Hepatocyte (in vitro differentiated cells): Measurements from ENCODE around the gene RFX7. TPM values are rescaled to one million over a fixed set of nuclear protein-coding genes. Genes with fewer than 3 reads are reported as not detected.

Experiments
- DNase-seq: peaks from one replicate; pipeline ENCODE4 v3.0.0-alpha.2; 2016; ENCODE audit warnings: low spot score
- H2AFZ ChIP-seq: fragments of 200-600 bp; sonication (generic); 2 replicates; pipeline ENCODE4 v1.6.0; 2016; ENCODE audit warnings: antibody characterized with exemption, mild to moderate bottlenecking
- H3K27ac ChIP-seq: fragments of 200-600 bp; sonication (generic); 2 replicates; pipeline ENCODE4 v1.5.1; 2016; ENCODE audit warnings: mild to moderate bottlenecking
- H3K27me3 ChIP-seq: fragments of 200-600 bp; sonication (generic); 2 replicates; pipeline ENCODE4 v1.6.1; 2016
- H3K36me3 ChIP-seq: fragments of 200-600 bp; sonication (generic); replicated peaks from 2 replicates; pipeline ENCODE4 v1.5.1; 2016; ENCODE audit warnings: low read depth; ENCODE audit not compliant: insufficient read depth
- H3K4me1 ChIP-seq: fragments of 200-600 bp; sonication (generic); 2 replicates; pipeline ENCODE4 v1.5.1; 2016; ENCODE audit warnings: mild to moderate bottlenecking, moderate library complexity; ENCODE audit not compliant: insufficient read depth
- H3K4me2 ChIP-seq: fragments of 200-600 bp; sonication (generic); 2 replicates; pipeline ENCODE4 v1.6.0; 2016
- H3K4me3 ChIP-seq: fragments of 200-600 bp; sonication (generic); 2 replicates; pipeline ENCODE4 v1.5.1; 2016; ENCODE audit warnings: mild to moderate bottlenecking
- H3K79me2 ChIP-seq: fragments of 200-600 bp; sonication (generic); 2 replicates; pipeline ENCODE4 v1.6.0; 2017; ENCODE audit warnings: mild to moderate bottlenecking
- H3K9me2 ChIP-seq: fragments of 200-600 bp; sonication (generic); replicated peaks from 2 replicates; pipeline ENCODE4 v1.6.0; 2017; ENCODE audit warnings: mild to moderate bottlenecking; ENCODE audit not compliant: insufficient read depth
- H3K9me3 ChIP-seq: fragments of 200-600 bp; sonication (generic); 2 replicates; pipeline ENCODE4 v1.5.1; 2016; ENCODE audit warnings: low read depth, mild to moderate bottlenecking
- H4K20me1 ChIP-seq: fragments of 200-600 bp; sonication (generic); 2 replicates; pipeline ENCODE4 v1.6.0; 2016; ENCODE audit warnings: mild to moderate bottlenecking; ENCODE audit not compliant: insufficient read depth, poor library complexity, severe bottlenecking
- CTCF ChIP-seq: fragments of 200-600 bp; sonication (generic); IDR thresholded peaks from 2 replicates; pipeline ENCODE4 v1.5.1; 2016; ENCODE audit warnings: antibody characterized with exemption, mild to moderate bottlenecking; ENCODE audit not compliant: poor library complexity
- EZH2 ChIP-seq: fragments of 200-600 bp; sonication (generic); IDR thresholded peaks from 2 replicates; pipeline ENCODE4 v1.6.1; 2016; ENCODE audit warnings: antibody characterized with exemption, mild to moderate bottlenecking, borderline replicate concordance
- EZH2phosphoT487 ChIP-seq: fragments of 200-600 bp; sonication (generic); IDR thresholded peaks from one replicate; pipeline ENCODE4 v1.6.1; 2018; ENCODE audit warnings: antibody characterized with exemption, mild to moderate bottlenecking, low read depth, moderate library complexity; ENCODE audit not compliant: unreplicated experiment, severe bottlenecking
- WGBS: methylation state at CpG from one replicate; pipeline ENCODE4 v1.1.6; 2016; ENCODE audit warnings: low lambda C conversion rate; ENCODE audit errors: missing lambda C conversion rate; 5-methylcytosine and 5-hydroxymethylcytosine counted together
- polyA plus RNA-seq: library from polyadenylated mRNA; unstranded; fragments of >200 nt; fragmentation: Nextera tagmentation; extraction: Ambion mirVana; gene quantifications from 2 replicates; pipeline ENCODE4 v1.2.1, GENCODE V29; 2016
- total RNA-seq: library from RNA; depleted of rRNA; stranded (reverse); fragments of >200 nt; gene quantifications from 2 replicates; pipeline ENCODE4 v1.2.3, GENCODE V29; 2014

Gene RFX7
- total and polyA plus RNA-seq, 2 experiments from 2014 or later, result 4.3 to 8.3 TPM

- no peaks in the 10 kb centered on the region for H3K9me2 ChIP-seq
- WGBS, result 83% methylated on average over 2 of the region's 2 CpGs
- H3K36me3 ChIP-seq, result no peaks in the 10 kb centered on the region
- DNase-seq, result peak; percentile 38
- no peaks in the 10 kb centered on the region for H4K20me1 ChIP-seq
- H3K27ac ChIP-seq, result peak overlapping the region; percentile 38
- H3K9me3 ChIP-seq, result no peaks in the 10 kb centered on the region
- H3K4me1 ChIP-seq, result no peaks in the 10 kb centered on the region
- H3K79me2 ChIP-seq, result no peaks in the 10 kb centered on the region
- no peak overlapping the region for H2AFZ ChIP-seq
- H3K27me3 ChIP-seq, result no peaks in the 10 kb centered on the region
- TF ChIP-seq CTCF, result no peak
- no peak for TF ChIP-seq EZH2
- TF ChIP-seq EZH2phosphoT487, result no peak
- H3K4me2 ChIP-seq, result no peak overlapping the region
- H3K4me3 ChIP-seq, result no peak overlapping the region
Measured at GRCh38 chr15:56058986-56059385, 184.7 kb downstream of the RFX7 start.

DNA sequence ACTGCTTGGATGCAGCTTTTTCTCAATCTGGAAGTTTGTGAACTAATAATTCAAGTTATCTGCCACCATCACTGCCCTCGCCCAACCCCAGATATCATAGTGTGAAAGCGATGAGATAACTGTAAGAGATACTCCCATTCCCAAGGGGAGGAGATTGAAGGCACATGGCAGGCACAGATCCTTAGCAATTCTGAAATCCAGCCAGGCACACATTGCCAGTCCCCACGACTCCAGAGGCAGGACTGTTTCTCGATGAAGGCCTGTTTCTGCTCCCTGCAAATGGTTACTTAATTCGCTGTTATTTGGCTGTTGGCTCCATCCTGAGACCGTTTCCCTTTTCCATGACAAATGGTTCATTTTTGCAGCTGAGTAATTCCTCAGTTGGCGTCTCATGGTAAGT is 187.1 kb downstream of the RFX7 start:
- 90% methylated on average over 7 of the region's 7 CpGs for WGBS
- Histone ChIP-seq H3K4me2 (no peak overlapping the region), H3K9me2 (no peaks in the 10 kb centered on the region), H3K4me1 (no peaks in the 10 kb centered on the region), H3K4me3 (no peak overlapping the region), H3K36me3 (no peaks in the 10 kb centered on the region), H4K20me1 (no peaks in the 10 kb centered on the region), H3K27ac (no peak overlapping the region), H3K9me3 (no peaks in the 10 kb centered on the region), H3K79me2 (no peaks in the 10 kb centered on the region), H3K27me3 (no peaks in the 10 kb centered on the region), H2AFZ (no peak overlapping the region)
- TF ChIP-seq EZH2 (no peak), EZH2phosphoT487 (no peak), CTCF (no peak)
- no peak for DNase-seq

GRCh38 chr15:56053046-56053400 is 190.7 kb downstream of the RFX7 start:
- no peaks in the 10 kb centered on the region for H3K79me2 ChIP-seq
- DNase-seq, result no peak
- H3K4me3 ChIP-seq, result no peak overlapping the region
- H3K9me3 ChIP-seq, result no peaks in the 10 kb centered on the region
- H3K36me3 ChIP-seq, result no peaks in the 10 kb centered on the region
- no peaks in the 10 kb centered on the region for H3K27me3 ChIP-seq
- no peak overlapping the region for H3K4me2 ChIP-seq
- TF ChIP-seq EZH2phosphoT487 (no peak), CTCF (no peak), EZH2 (no peak)
- no peak overlapping the region for H2AFZ ChIP-seq
- H3K9me2 ChIP-seq, result no peaks in the 10 kb centered on the region
- H4K20me1 ChIP-seq, result no peaks in the 10 kb centered on the region
- no peaks in the 10 kb centered on the region for H3K4me1 ChIP-seq
- no peak overlapping the region for H3K27ac ChIP-seq
